Measurements from ENCODE around the gene SLC9A7.

- TF ChIP-seq CTCF (conservative IDR thresholded peaks at IDR 0.05; ENCODE audit: low read depth, low read length) (no peak), EZH2 (IDR thresholded peaks at IDR 0.05; ENCODE audit: borderline replicate concordance, low read depth, low read length, poor library complexity, severe bottlenecking) (no peak)
Observed at GRCh38 chrX:46634577-46634976, 124.3 kb downstream of the SLC9A7 start.

All from A673 (cell line).